ENCODE data around the gene ALDH4A1. TPM values are rescaled to one million over a fixed set of nuclear protein-coding genes. Genes with fewer than 3 reads are reported as not detected.

Gene ALDH4A1
- total and polyA plus RNA-seq, 9 of the 15 experiments (the other 6 are each of a cell fraction or from before 2014, with no cell fraction given), result 0.27 to 31.4 (median 16.6) TPM

DNA sequence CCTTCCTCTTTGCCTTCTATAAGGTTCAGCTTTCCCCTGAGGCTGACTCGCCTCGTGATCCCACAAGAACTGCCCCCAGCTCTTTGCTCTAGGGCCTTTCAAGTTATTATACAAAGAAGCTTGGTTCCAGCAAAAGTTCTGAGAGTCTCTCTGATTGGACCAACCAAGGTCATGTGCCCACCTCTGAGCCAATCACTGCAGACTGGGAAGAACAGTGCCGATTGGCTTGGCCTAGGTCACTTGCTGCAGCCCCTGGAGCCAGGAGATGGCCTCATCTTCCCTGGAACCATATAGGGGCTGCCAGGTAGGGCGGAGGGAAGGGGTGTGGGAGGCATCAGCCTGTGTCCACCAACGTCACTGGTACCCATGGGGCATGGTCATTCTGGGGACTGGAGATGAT is 65.7 kb downstream of the ALDH4A1 start (continued):
- no peak for TF ChIP-seq ATF1 (CRISPR knock-in tag; IDR thresholded peaks at IDR 0.05)
- TF ChIP-seq ATF1 (tag; IDR thresholded peaks at IDR 0.05), result no peak
- TF ChIP-seq NFATC3 (IDR thresholded peaks at IDR 0.05), result no peak
- TF ChIP-seq, protein P1, sequence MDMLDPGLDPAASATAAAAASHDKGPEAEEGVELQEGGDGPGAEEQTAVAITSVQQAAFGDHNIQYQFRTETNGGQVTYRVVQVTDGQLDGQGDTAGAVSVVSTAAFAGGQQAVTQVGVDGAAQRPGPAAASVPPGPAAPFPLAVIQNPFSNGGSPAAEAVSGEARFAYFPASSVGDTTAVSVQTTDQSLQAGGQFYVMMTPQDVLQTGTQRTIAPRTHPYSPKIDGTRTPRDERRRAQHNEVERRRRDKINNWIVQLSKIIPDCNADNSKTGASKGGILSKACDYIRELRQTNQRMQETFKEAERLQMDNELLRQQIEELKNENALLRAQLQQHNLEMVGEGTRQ (CRISPR knock-in tag; IDR thresholded peaks at IDR 0.05), result peak; percentile 98
- TF ChIP-seq, protein P2, sequence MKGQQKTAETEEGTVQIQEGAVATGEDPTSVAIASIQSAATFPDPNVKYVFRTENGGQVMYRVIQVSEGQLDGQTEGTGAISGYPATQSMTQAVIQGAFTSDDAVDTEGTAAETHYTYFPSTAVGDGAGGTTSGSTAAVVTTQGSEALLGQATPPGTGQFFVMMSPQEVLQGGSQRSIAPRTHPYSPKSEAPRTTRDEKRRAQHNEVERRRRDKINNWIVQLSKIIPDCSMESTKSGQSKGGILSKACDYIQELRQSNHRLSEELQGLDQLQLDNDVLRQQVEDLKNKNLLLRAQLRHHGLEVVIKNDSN (CRISPR knock-in tag; IDR thresholded peaks at IDR 0.05), result peak; percentile 95
- TF ChIP-seq NFYB (IDR thresholded peaks at IDR 0.05; ENCODE audit: extremely low read depth, insufficient read length), result peak; percentile 98
- TF ChIP-seq, protein P3, sequence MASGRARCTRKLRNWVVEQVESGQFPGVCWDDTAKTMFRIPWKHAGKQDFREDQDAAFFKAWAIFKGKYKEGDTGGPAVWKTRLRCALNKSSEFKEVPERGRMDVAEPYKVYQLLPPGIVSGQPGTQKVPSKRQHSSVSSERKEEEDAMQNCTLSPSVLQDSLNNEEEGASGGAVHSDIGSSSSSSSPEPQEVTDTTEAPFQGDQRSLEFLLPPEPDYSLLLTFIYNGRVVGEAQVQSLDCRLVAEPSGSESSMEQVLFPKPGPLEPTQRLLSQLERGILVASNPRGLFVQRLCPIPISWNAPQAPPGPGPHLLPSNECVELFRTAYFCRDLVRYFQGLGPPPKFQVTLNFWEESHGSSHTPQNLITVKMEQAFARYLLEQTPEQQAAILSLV (tag; IDR thresholded peaks at IDR 0.05), result no peak
- TF ChIP-seq EWSR1 (IDR thresholded peaks at IDR 0.05; ENCODE audit: borderline replicate concordance, low read depth, partially characterized antibody), result no peak
- no peak for TF ChIP-seq NELFE (IDR thresholded peaks at IDR 0.05; ENCODE audit: insufficient read depth, insufficient read length)
- TF ChIP-seq ZNF165 (CRISPR knock-in tag; IDR thresholded peaks at IDR 0.05; ENCODE audit: borderline replicate concordance), result no peak
- TF ChIP-seq, protein P4, sequence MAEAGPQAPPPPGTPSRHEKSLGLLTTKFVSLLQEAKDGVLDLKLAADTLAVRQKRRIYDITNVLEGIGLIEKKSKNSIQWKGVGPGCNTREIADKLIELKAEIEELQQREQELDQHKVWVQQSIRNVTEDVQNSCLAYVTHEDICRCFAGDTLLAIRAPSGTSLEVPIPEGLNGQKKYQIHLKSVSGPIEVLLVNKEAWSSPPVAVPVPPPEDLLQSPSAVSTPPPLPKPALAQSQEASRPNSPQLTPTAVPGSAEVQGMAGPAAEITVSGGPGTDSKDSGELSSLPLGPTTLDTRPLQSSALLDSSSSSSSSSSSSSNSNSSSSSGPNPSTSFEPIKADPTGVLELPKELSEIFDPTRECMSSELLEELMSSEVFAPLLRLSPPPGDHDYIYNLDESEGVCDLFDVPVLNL (CRISPR knock-in tag; IDR thresholded peaks at IDR 0.05; ENCODE audit: low read depth), result no peak
- peak; percentile 44 for TF ChIP-seq CBFA2T2 (conservative IDR thresholded peaks at IDR 0.05)
- no peak for TF ChIP-seq MAFK (IDR thresholded peaks at IDR 0.05; ENCODE audit: low read length)
- TF ChIP-seq RFX1 (IDR thresholded peaks at IDR 0.05), result no peak
- no peak for TF ChIP-seq RBM17 (IDR thresholded peaks at IDR 0.05; ENCODE audit: borderline replicate concordance, low read depth, low read length)
- peak; percentile 31 for TF ChIP-seq ASH1L (IDR thresholded peaks at IDR 0.05; ENCODE audit: borderline replicate concordance, low read depth, partially characterized antibody)
- no peak for TF ChIP-seq ZNF444 (CRISPR knock-in tag; IDR thresholded peaks at IDR 0.05)
- no peak for TF ChIP-seq PHF8 (IDR thresholded peaks at IDR 0.05; ENCODE audit: borderline replicate concordance, low read length)
- TF ChIP-seq SETDB1 (IDR thresholded peaks at IDR 0.05; ENCODE audit: low read length), result no peak
- no peak for TF ChIP-seq ZBTB7A (IDR thresholded peaks at IDR 0.05; ENCODE audit: borderline replicate concordance, control insufficient read depth, low read depth, low read length)
- TF ChIP-seq ETS2 (tag; IDR thresholded peaks at IDR 0.05; ENCODE audit: borderline replicate concordance, poor library complexity, severe bottlenecking), result no peak
